Endometrial microvascular endothelial cells (primary cell): ENCODE results near the gene FBXL7. TPM values are rescaled to one million over a fixed set of nuclear protein-coding genes. Genes with fewer than 3 reads are reported as not detected.

Source experiments
- in situ Hi-C: cut with HindIII; loops from 2 replicates; pipeline ENCODE4 v1.10.0; 2017; ENCODE audit warnings: low sequenced_read_pairs, low pct_unique_long_range_greater_than_20kb; ENCODE audit errors: inconsistent ontology term
- total RNA-seq: library from RNA; depleted of rRNA; stranded (reverse); fragments of >200 nt; gene quantifications from one replicate; pipeline ENCODE4 v1.2.3, GENCODE V29; 2015; ENCODE audit errors: inconsistent ontology term

FBXL7 gene
- total RNA-seq, result 16.0 TPM

DNA sequence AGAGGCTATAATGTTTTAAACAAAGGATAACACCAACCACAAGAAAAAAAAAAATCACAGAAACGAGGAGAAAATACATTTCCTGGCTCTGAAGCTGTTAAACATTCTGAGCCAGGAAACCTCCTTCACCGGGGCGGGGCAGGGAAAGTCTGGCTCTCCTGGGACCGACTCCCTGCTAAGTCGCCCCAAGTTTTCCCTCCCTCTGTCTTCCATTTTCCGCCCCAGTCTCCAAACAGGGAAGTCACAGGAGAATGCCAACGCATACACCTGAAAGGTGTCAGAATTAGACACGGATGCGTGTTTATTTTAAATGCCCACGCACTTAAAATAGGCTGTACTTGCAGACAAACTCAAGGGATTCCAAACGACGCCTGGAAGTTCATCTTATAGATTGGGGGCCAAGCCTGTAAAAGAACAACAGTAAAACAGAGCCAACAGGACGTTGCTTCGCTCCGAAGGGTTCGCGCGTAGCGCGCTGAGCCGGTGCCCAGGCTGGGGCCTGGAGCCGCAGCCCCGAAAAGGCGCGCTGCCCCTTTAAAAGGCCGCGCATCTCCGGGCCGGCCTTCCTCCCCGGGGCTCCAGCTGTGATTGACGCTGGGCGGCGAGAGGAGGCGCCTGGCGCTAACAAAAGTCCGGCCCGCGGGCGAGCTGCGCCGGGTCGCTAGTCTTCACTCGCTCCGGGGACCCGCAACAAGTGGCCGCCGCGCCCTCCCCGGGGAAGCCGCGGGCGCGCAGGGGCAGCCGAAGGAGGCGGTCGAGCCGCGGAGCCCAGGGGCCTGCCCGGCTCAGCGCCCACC is at the start of gene FBXL7:
Gene FBXL7 (plus strand): TSS at position 653 of the 797 bp plus-strand sequence.
- in situ Hi-C loops, result loop anchor here (25.0 kb wide), 1 partner anchor 488 kb away; no protein-coding TSS in a partner anchor

DNA sequence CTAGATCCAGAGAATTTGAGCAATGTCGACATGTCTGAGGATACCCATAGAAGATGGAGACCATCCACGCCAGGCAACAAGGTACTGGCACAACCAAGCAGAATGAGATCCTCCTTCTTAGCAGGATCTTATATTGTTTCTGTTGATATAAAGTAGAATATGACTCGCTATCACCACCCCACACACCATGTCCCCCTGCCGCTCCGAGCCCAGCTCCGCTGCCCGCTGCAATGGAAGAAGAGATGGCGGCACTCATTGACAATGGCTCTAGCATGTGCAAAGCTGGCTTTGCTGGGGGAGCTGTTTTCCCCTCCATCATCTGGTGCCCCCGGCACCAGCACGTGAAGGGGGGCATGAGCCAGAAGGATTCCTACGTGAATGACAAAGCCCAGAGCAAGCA is 49.5 kb upstream of the FBXL7 start:
- in situ Hi-C loops, result no loop called here

DNA sequence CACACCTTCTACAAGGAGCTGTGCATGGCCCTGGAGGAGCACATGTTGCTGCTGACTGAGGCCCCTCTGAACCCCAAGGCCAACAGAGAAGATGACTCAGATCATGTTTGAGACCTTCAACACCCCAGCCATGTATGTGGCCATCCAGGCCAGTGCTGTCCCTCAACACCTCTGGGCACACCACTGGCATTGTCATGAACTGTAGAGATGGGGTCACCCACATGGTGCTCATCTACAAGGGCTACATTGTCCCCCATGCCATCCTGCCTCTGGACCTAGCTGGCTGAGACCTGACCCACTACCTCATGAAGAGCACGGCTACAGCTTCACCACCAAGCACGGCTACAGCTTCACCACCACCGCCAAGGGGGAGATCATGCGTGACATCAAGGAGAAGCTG is 49.0 kb upstream of the FBXL7 start:
- in situ Hi-C loops, result no loop called here

DNA sequence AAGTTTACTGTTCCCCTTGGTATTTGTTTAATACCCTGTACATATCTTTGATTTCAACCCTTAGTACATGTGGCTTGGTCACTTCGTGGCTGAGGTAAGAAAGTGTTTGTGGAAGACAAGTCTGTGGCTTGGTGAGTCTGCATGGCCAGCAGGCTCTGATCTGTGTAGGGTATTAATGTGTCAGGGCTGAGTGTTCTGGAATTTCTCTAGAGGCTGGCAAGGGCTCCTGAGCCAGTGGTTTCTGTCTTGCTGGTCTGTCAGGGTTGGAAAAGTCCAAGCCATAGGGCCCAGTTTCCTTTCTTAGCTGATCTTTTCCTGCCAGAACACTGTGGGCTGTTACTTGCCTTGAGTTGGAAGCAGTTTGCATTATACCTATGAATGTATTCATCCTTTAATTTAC is 48.0 kb upstream of the FBXL7 start:
- in situ Hi-C loops, result no loop called here

DNA sequence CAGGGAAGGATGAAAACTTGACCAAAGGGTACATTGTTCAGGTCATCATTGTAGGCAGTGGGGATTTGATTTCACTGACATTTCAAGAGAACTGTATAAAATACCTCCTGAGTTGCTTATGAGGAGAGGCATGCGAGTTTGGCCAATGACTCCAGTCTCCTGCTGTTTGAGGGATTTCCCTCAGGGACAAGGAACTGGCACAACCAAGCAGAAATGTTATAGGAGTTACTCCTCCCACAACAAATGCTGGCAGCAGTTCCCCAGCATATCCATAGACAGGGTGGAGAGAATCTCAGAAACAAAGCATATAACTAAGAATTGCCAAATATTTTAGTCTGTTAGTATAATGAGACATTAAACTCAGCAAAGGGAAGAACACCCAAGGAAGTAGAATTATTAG is 47.2 kb upstream of the FBXL7 start:
- in situ Hi-C loops, result no loop called here

DNA sequence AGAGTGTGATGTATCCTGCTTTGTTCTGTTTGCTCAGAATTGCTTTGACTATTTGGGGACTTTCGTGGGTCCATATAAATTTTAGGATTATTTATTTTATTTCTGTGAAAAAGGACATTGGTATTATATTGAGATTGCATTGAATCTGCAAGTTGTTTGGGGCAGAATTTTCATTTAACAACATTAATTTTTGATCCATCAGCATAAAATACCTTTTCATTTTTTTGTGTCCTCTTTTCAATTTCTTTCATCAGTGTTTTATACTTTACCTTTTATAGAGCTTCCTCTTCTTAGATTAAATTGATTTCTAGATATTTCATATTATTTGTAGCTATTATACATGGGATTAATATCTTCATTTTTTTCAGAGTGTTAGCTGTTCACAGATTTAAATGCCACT is 40.8 kb upstream of the FBXL7 start:
- in situ Hi-C loops, result no loop called here

DNA sequence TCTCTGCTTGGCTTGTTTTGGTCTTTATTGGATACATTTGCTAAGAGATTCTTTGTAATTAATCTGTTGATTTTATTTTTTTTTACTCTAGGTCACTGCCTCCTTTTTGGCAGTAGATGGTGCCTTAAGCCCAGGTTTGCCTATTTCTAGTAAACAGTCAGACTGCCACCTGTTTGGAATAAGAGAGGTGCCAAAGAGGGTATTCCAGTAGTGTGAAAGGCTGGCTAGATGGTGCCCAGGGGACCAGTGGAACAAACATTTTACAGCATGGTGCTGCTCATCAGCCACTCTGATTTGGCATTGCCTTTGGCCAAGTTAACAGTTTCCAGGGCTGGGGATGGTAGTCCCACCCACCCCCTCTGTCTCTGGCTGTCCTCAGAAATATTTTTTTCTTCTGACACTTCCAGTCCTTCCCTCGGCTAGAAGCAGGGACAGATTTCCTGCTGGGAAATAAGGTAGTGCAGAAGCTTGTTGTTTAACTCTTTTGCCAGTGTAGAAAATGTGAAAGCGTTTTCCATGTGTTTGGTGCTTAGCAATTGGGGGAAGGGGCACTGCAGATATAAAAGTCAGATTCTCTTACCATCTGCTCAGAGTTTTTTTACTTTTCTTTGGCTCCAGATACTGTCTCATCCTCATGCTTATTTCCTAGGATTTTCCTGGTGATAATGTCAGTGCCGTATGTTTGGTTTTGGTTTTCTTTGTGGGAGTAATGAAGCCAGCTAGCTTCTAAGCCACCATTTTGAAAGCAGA is 36.6 kb upstream of the FBXL7 start:
- in situ Hi-C loops, result no loop called here

DNA sequence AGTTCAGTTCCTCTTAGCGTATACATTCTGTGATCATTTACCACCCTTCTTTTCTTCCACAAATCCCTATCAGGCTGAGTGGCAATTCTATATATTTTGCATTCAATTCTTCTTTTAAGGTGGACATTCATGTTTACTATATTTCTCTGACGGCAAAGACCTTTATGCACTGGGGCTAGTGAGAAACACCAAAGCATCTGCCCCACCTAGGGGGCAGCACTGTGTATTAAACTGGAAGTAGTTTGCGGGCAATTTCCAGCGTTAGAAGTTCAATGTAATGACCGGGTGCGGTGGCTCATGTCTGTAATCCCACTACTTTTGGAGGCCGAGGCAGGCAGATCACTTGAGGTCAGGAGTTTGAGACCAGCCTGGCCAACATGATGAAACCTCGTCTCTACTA is 27.9 kb upstream of the FBXL7 start:
- in situ Hi-C loops, result no loop called here

DNA sequence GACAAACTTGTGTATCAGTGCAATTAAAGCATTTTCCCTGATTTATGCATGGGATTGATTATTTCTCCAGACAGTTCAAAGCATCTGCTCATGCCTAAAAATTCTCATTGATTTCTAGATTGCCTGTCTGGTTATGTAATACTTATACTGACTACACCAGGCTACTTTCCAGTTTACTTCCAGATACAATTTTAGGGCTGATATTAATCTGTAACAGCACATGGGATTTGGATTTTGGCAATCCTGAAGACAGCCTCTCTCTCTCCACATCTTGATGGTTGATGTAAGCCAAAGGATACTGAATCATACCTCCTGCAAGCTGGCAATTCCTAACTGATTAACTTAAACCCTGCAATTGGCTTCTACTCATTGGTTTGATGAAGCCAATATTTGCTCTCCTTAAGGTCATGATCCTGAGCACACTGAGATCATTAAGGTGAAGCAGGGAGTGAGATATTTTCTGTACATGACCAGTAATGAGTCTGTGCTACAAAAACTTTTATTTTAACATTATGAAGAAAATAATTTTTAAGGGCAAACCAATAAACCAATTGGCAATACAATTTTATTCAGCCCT is 25.7 kb upstream of the FBXL7 start:
- in situ Hi-C loops, result no loop called here

DNA sequence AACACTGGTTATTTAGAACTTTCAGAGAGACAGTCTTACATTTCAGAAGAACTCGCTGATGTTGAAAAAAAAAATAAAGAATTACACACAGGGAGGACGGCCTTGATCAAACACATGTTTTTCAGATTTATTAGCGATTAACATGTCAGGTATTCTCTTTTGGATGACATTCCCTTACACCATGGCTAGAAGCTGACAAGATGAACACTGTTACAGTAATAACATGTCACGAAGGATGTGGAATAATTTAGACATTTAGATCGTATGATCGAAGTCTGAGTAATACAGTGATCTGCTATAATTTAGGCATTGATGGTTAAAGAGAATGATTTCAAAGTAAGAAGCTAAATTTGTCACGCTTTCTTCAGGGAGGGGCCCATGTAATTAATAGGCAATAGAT is 24.6 kb upstream of the FBXL7 start:
- in situ Hi-C loops, result loop anchor here (25.0 kb wide), 1 partner anchor 512 kb away; no protein-coding TSS in a partner anchor

DNA sequence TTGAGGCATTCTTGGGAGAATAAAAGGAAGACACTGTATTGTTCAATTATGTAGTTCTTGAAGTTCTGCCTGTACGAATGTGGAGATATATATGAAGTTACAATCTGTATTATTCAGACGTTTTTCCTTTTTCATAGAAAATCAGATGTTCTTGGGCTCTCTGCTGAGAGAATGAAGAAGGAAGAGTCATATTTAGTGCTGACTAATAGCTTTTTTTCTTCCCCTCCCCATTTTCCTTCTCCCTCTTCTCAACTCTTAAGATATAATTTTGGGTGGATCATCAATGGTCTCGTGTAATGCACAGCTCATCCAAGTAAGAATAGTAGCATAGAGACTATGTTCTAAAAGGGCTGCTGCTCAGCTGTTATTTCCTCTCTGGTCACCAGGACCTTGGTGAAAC is 23.0 kb upstream of the FBXL7 start:
- in situ Hi-C loops, result loop anchor here (25.0 kb wide), 1 partner anchor 510 kb away; no protein-coding TSS in a partner anchor

DNA sequence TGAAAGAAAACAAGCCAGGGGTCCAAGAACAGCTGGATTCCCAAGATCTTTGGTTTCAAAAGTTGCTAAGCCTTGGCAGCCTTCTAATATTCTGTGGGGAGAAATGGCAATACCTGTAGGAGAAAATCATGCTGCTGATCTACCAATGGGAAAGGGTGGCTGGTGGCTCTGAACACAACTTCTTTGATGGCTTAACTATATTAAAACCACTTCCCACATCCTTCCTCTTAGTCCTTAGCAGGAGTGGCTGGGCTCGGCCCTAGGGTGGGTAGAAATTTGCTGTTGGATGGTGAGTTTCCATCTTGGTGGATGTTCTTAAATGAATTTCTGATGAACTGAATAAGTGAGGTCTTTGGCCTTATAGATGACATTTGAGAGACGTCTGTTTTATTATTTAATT is 19.5 kb upstream of the FBXL7 start:
- in situ Hi-C loops, result loop anchor here (25.0 kb wide), 1 partner anchor 507 kb away; no protein-coding TSS in a partner anchor

DNA sequence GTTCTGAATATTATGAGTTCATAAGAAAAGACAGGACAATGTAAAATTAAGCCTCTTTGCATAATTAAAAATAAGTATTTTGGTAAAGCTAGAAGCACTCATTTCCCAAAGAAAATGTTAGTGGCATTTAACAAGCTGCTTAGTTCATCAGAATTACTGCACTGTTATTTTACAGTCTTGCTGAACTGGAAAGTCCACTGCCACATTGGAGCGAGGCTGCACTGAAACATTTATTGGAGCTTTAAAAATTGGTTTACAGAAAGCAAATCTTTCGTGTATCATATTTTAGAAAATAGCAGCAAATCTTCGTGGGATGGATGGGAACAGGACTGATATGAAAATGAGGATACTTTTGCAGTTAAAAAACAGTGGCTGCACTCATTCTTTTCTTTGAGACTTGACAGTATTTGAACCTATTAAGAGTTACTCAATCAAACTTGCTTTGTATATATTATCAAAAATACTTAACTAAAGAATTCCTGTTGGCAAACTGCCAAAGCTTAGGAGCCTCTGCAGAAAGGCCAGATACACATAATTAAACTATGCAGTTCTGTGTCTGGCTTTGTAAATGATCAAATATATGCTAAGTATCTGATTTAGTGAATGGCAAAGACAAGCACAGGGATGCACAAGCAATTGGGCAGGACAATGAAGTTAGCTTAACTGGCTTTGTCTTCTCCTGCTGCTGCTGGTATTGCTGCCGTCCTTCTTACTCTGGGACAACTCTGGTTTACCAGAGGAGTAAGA is 16.5 kb upstream of the FBXL7 start:
- in situ Hi-C loops, result loop anchor here (25.0 kb wide), 1 partner anchor 504 kb away; no protein-coding TSS in a partner anchor

DNA sequence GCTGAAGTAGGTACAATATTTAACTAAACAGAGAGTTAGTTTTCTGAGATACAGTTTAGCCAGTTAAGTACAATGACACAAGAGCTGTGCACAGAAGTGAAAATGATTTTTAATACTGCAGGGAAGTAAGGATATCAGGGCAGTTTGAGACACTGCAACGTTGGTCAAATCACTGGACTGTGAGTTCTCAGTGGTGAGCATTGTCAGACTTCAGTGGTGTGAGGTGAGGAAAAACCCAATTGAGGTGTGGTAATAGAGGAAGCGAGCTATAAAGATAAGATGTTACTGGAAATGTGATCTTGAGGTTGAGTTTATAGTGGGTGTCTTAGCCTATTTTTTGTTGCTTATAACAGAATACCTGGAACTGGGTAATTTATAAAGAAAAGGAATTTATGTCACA is 12.8 kb upstream of the FBXL7 start:
- in situ Hi-C loops, result loop anchor here (25.0 kb wide), 1 partner anchor 500 kb away; no protein-coding TSS in a partner anchor

DNA sequence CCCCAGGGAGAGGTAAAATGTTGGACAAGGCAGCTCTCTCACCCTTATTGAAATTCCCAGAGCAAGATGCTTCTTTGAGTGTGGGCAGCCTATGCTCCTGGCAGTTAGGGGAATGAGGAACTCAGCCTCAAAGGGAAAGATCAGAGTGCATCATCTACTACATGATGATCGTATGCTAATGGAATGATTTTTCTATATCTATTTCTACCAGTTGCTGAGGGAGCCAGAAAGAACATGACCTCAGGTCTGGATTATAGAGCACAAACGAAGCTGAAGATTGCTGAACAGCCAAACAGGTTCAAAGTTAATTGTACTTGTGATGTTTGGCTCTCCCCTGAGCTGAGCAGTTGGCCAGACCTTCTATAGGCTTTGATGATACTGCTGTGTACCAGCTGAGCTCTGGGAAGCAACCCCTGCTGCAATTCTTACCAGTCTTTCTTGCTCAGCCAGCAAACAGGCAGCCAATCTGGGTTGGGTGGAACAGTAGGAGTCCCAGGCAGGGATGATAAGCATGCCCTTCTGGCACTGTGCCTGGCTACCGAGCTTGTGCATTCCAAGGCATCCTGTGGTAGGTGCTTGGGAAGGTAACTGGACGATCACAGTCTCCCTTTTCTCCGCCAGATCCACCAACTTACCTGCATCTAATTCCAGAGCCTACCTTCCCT is 10.3 kb upstream of the FBXL7 start:
- in situ Hi-C loops, result loop anchor here (25.0 kb wide), 1 partner anchor 498 kb away; no protein-coding TSS in a partner anchor

DNA sequence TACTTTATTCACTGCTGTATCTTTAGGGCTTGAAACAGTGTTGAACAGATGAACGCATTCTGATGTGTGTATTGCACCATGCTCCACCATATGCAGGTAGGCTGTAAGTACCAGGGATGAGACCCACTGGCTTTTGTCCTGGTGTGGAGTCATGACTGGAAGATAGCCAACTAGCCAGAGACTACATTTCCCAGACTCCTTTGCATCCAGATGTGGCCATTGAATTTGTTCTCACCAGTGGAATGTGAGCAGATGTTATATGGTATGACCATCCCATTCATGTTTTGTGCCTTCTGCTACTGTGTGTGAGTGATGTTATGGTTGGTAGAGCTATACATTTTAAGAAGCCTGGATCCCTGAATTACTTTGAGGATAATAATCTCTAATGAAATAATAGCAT is 7.4 kb upstream of the FBXL7 start:
- in situ Hi-C loops, result loop anchor here (25.0 kb wide), 1 partner anchor 495 kb away; no protein-coding TSS in a partner anchor

DNA sequence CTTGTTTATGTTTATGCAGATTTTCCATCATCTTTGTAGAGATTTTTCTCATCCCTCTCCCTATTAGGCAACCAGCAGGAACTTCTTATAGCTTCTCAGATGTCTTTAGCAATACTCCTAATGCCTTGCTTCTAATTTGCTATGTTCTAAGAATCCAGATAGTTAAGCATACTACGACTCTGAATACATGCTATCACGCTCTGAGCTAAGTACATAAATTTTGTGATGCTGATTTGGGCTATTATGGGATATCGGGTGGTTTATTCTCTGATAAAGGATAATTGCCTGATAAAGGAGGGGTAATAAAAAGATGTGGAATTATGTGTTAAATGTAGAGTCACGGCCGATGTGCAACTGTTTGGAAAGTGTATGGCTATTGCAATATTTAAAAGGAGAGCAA is 6.5 kb upstream of the FBXL7 start:
- in situ Hi-C loops, result loop anchor here (25.0 kb wide), 1 partner anchor 494 kb away; no protein-coding TSS in a partner anchor

DNA sequence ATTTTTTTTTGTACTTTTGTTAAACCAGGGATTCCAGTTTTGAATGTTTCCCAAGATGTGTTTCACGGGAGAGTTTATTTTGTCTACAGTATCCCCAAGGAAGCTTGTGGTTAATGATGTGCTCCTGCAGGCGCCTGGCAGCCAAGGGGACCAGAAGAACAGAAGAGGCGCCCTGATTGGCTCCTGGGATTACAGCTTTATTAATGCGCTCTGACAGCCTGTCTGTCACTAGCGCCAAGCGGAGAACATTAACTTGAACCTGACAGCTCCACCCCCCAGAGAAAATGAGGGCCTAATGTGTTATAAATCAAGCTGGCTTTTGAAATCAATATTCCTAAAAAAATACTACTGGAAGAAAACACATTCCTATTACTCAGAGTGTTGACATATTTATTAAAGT is 5.0 kb upstream of the FBXL7 start:
- in situ Hi-C loops, result loop anchor here (25.0 kb wide), 1 partner anchor 492 kb away; no protein-coding TSS in a partner anchor
